ENCODE data around the gene APAF1.

- TF ChIP-seq RFX5 (IDR thresholded peaks at IDR 0.05; ENCODE audit: low read length), result no peak
- no peak for TF ChIP-seq NRF1 (IDR thresholded peaks at IDR 0.05; ENCODE audit: low read depth, low read length)
- no peak for TF ChIP-seq CTCF (IDR thresholded peaks at IDR 0.05)
- no peak for TF ChIP-seq TCF12 (IDR thresholded peaks at IDR 0.05)
- TF ChIP-seq, protein P1, sequence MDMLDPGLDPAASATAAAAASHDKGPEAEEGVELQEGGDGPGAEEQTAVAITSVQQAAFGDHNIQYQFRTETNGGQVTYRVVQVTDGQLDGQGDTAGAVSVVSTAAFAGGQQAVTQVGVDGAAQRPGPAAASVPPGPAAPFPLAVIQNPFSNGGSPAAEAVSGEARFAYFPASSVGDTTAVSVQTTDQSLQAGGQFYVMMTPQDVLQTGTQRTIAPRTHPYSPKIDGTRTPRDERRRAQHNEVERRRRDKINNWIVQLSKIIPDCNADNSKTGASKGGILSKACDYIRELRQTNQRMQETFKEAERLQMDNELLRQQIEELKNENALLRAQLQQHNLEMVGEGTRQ (IDR thresholded peaks at IDR 0.05; ENCODE audit: borderline replicate concordance, low read depth, low read length), result no peak
Measured at GRCh38 chr12:98714426-98714825, 69.3 kb downstream of the APAF1 start.

Data from SK-N-SH (cell line).